ENCODE measurements around the gene ZSWIM4. TPM values are rescaled to one million over a fixed set of nuclear protein-coding genes. Genes with fewer than 3 reads are reported as not detected.
"Not testable (repeated sequence)": the region's sequence is repeated elsewhere in the genome, so short reads cannot be mapped to it uniquely, and the experiment has no call there.

ZSWIM4 gene
- total and polyA plus RNA-seq, 8 donors = 5.5 to 14.3 (median 7.7) TPM

GRCh38 chr19:13848340-13848677 is 53.1 kb downstream of the ZSWIM4 start:
- ATAC-seq (no peak), DNase-seq (no peak)
- TF ChIP-seq CTCF (IDR thresholded peaks at IDR 0.05) = no peak
- intact Hi-C loops (cut with DNase I) = no loop called here
- Histone ChIP-seq H3K4me1 (peaks cover 31 to 95% of the 10 kb centered on the region in 2 donors), H3K9me3 (no peaks in the 10 kb centered on the region), H3K4me3 (no peak overlapping the region), H3K27me3 (no peaks in the 10 kb centered on the region), H3K36me3 (no peaks in the 10 kb centered on the region), H3K27ac (peak overlapping the region; percentile 98 to 99)

GRCh38 chr19:13848798-13849676 is 53.8 kb downstream of the ZSWIM4 start:
- no peaks in the 10 kb centered on the region for H3K27me3 ChIP-seq
- no peaks in the 10 kb centered on the region for H3K9me3 ChIP-seq
- no peak overlapping the region for H3K4me3 ChIP-seq
- H3K27ac ChIP-seq = peak overlapping the region; percentile 98 to 99
- H3K4me1 ChIP-seq = peaks cover 25 to 88% of the 10 kb centered on the region in 2 donors
- ATAC-seq (no peak), DNase-seq (no peak)
- no peak for TF ChIP-seq CTCF (IDR thresholded peaks at IDR 0.05)
- intact Hi-C loops (cut with DNase I) = no loop called here
- H3K36me3 ChIP-seq = no peaks in the 10 kb centered on the region

GRCh38 chr19:13849991-13850909 is 55.0 kb downstream of the ZSWIM4 start:
- DNase-seq (peak; percentile 84 to 96 (median 90)), ATAC-seq (peak; percentile 24)
- no peaks in the 10 kb centered on the region for H3K27me3 ChIP-seq
- H3K4me3 ChIP-seq = peak overlapping the region in 1 of 2 donors; percentile 31
- no peaks in the 10 kb centered on the region for H3K36me3 ChIP-seq
- peaks cover 25 to 76% of the 10 kb centered on the region in 2 donors for H3K4me1 ChIP-seq
- TF ChIP-seq CTCF (IDR thresholded peaks at IDR 0.05) = no peak
- peak overlapping the region; percentile 98 to 99 for H3K27ac ChIP-seq
- no peaks in the 10 kb centered on the region for H3K9me3 ChIP-seq
- intact Hi-C loops (cut with DNase I) = no loop called here

GRCh38 chr19:13850910-13851733 is 55.9 kb downstream of the ZSWIM4 start:
- DNase-seq (peak in 3 of 4 donors; percentile 80 to 93 (median 90)), ATAC-seq (peak; percentile 67)
- Histone ChIP-seq H3K4me3 (peak overlapping the region in 1 of 2 donors; percentile 31), H3K27me3 (no peaks in the 10 kb centered on the region), H3K27ac (peak overlapping the region; percentile 98 to 99), H3K9me3 (no peaks in the 10 kb centered on the region), H3K36me3 (no peaks in the 10 kb centered on the region), H3K4me1 (peaks cover 21 to 68% of the 10 kb centered on the region in 2 donors)
- TF ChIP-seq CTCF (IDR thresholded peaks at IDR 0.05) = no peak
- intact Hi-C loops (cut with DNase I) = no loop called here

- H3K9me3 ChIP-seq; DNase-seq; H3K4me3 ChIP-seq; H3K36me3 ChIP-seq; H3K27me3 ChIP-seq; ATAC-seq; intact Hi-C loops (cut with DNase I): not testable (repeated sequence)
- peak overlapping the region; percentile 98 to 99 for H3K27ac ChIP-seq
- H3K4me1 ChIP-seq = peaks cover 15 to 62% of the 10 kb centered on the region in 2 donors
Measured at GRCh38 chr19:13851734-13852114, 56.5 kb downstream of the ZSWIM4 start.

GRCh38 chr19:13852171-13852707 is 57.0 kb downstream of the ZSWIM4 start:
- DNase-seq; H3K9me3 ChIP-seq; ATAC-seq; H3K4me3 ChIP-seq; H3K27me3 ChIP-seq; H3K36me3 ChIP-seq; intact Hi-C loops (cut with DNase I): not testable (repeated sequence)
- Histone ChIP-seq H3K4me1 (peaks cover 11 to 58% of the 10 kb centered on the region in 2 donors), H3K27ac (peak overlapping the region; percentile 98 to 99)

All from left lung (tissue), 10 donors.